ENCODE results near the gene RAP1GAP.
A peak's percentile ranks its signal among the peaks of the same experiment; 100 is the strongest.

Gene RAP1GAP

DNA sequence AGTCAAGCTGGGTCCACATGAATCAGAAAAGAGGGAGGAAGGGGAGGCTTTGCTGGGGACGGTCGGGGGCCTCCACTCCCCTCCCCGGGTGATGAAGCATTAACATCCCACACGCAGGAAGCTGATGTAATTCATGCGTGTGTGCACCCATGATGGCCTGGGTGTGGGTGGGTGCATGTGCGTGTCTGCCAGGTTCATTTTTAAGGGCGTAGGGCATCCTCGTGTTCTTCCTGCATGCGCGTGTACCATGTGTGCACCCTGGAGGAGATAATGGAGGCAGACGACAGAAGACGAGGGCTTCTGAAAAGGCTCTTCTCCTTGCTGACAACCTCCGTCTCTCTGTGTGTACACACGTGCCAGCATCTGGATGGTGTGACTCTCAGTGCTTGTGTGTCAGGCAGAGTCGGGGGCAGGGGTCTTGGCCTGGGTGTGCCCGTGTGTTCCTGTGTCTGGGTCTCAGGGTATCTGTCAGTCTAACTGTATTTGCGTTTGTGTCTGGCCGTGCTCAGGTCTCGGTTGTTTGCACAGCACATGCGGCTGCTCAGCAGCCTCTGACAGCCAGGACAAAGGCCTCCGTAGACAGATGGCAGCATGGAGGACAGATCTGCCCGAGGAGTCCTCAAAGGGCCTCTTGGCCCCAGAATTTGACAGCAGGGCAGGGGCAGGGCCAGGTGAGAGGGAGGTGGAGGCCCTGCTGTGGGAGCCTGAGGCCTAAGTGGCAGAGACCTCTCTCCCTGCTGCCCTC, 2.4 kb downstream of the RAP1GAP start:
- peaks cover 14% of the 10 kb centered on the region for H3K4me1 ChIP-seq (ENCODE audit: control insufficient read depth, insufficient read depth, low read length)
- peaks cover 99% of the 10 kb centered on the region for H3K27me3 ChIP-seq (ENCODE audit: control insufficient read depth, insufficient read depth, low read length)
- H3K9me3 ChIP-seq (replicated peaks; ENCODE audit: low read length), result no peaks in the 10 kb centered on the region
- no peaks in the 10 kb centered on the region for H3K36me3 ChIP-seq (ENCODE audit: insufficient read depth, low read length)
- no peak overlapping the region for H3K9ac ChIP-seq (ENCODE audit: low read depth, low read length)
- H3K4me3 ChIP-seq (ENCODE audit: low read length), result no peak overlapping the region
- H3K4me2 ChIP-seq (ENCODE audit: low read length), result no peak overlapping the region

GRCh38 chr1:21665711-21666575, 3.2 kb downstream of the RAP1GAP start:
- H3K4me3 ChIP-seq (ENCODE audit: low read length), result no peak overlapping the region

GRCh38 chr1:21664806-21665588, 4.2 kb downstream of the RAP1GAP start:
- no peak overlapping the region for H3K4me2 ChIP-seq (ENCODE audit: low read length)
- no peak overlapping the region for H3K9ac ChIP-seq (ENCODE audit: low read depth, low read length)
- no peaks in the 10 kb centered on the region for H3K36me3 ChIP-seq (ENCODE audit: insufficient read depth, low read length)
- H3K27me3 ChIP-seq (ENCODE audit: control insufficient read depth, insufficient read depth, low read length), result peaks cover 94% of the 10 kb centered on the region
- no peaks in the 10 kb centered on the region for H3K9me3 ChIP-seq (replicated peaks; ENCODE audit: low read length)
- H3K4me1 ChIP-seq (ENCODE audit: control insufficient read depth, insufficient read depth, low read length), result peaks cover 14% of the 10 kb centered on the region
- H3K4me3 ChIP-seq (ENCODE audit: low read length), result no peak overlapping the region

More at GRCh38 chr1:21665711-21666575, 3.2 kb downstream of the RAP1GAP start:
- Histone ChIP-seq H3K36me3 (ENCODE audit: insufficient read depth, low read length) (no peaks in the 10 kb centered on the region), H3K27me3 (ENCODE audit: control insufficient read depth, insufficient read depth, low read length) (peaks cover 98% of the 10 kb centered on the region), H3K9ac (ENCODE audit: low read depth, low read length) (no peak overlapping the region), H3K4me1 (ENCODE audit: control insufficient read depth, insufficient read depth, low read length) (peaks cover 14% of the 10 kb centered on the region), H3K9me3 (replicated peaks; ENCODE audit: low read length) (no peaks in the 10 kb centered on the region), H3K4me2 (ENCODE audit: low read length) (no peak overlapping the region)

DNA sequence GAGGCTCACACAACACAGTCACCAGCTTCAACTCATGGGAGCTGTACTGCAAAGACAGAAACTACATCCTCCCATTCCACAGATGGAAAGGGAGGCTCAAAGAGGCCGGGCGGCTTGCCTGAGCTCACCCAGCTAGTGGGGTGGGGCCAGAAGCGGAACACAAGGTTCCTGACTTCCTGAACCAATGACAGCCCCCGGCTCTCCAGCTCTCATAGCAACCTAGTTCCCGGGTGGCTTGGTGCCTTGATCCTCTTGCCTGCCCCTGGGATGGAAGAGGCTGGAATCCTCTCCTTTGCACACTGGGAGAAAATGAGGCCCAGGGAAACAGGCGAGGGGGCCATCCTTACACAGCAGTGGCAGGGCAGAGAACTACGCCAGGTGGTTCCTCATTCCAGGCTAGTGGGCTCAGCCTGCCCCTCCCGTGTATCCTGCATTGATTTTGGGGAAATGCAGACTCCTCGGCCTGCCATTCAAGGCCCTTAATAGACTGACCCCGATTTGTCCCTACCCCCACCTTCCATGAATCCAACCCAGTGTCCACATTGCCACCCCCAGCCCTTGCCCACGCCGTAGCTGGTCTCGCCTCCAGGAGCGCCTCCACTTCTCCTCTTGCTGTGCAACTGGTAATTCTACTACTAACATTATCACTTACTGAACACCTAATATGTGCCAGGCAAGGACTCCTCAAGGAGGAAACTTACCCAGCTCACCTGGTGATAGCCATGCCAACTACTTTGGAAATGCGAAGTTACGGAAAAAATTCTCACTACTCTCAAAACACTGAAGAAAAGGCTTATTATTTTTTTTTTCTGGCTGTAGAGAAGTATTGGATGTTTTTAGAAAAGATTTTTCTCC, 5.0 kb downstream of the RAP1GAP start:
- Histone ChIP-seq H3K27me3 (ENCODE audit: control insufficient read depth, insufficient read depth, low read length) (peaks cover 93% of the 10 kb centered on the region), H3K9ac (ENCODE audit: low read depth, low read length) (no peak overlapping the region), H3K4me2 (ENCODE audit: low read length) (no peak overlapping the region), H3K36me3 (ENCODE audit: insufficient read depth, low read length) (no peaks in the 10 kb centered on the region), H3K9me3 (replicated peaks; ENCODE audit: low read length) (no peaks in the 10 kb centered on the region), H3K4me3 (ENCODE audit: low read length) (no peak overlapping the region), H3K4me1 (ENCODE audit: control insufficient read depth, insufficient read depth, low read length) (peaks cover 12% of the 10 kb centered on the region)

GRCh38 chr1:21663248-21663950, 5.8 kb downstream of the RAP1GAP start:
- peaks cover 10% of the 10 kb centered on the region for H3K4me1 ChIP-seq (ENCODE audit: control insufficient read depth, insufficient read depth, low read length)
- no peak overlapping the region for H3K4me2 ChIP-seq (ENCODE audit: low read length)
- no peak overlapping the region for H3K4me3 ChIP-seq (ENCODE audit: low read length)
- H3K27me3 ChIP-seq (ENCODE audit: control insufficient read depth, insufficient read depth, low read length), result peaks cover 86% of the 10 kb centered on the region
- H3K9me3 ChIP-seq (replicated peaks; ENCODE audit: low read length), result no peaks in the 10 kb centered on the region
- no peaks in the 10 kb centered on the region for H3K36me3 ChIP-seq (ENCODE audit: insufficient read depth, low read length)
- H3K9ac ChIP-seq (ENCODE audit: low read depth, low read length), result no peak overlapping the region

- no peaks in the 10 kb centered on the region for H3K36me3 ChIP-seq (ENCODE audit: insufficient read depth, low read length)
- H3K27me3 ChIP-seq (ENCODE audit: control insufficient read depth, insufficient read depth, low read length), result peaks cover 78% of the 10 kb centered on the region
- H3K4me1 ChIP-seq (ENCODE audit: control insufficient read depth, insufficient read depth, low read length), result peaks cover 10% of the 10 kb centered on the region
- no peak overlapping the region for H3K9ac ChIP-seq (ENCODE audit: low read depth, low read length)
- no peaks in the 10 kb centered on the region for H3K9me3 ChIP-seq (replicated peaks; ENCODE audit: low read length)
- no peak overlapping the region for H3K4me3 ChIP-seq (ENCODE audit: low read length)
- no peak overlapping the region for H3K4me2 ChIP-seq (ENCODE audit: low read length)
These were observed 6.5 kb downstream of the RAP1GAP start for GRCh38 chr1:21662426-21663247.

- H3K27me3 ChIP-seq (ENCODE audit: control insufficient read depth, insufficient read depth, low read length), result peaks cover 73% of the 10 kb centered on the region
- no peak overlapping the region for H3K4me2 ChIP-seq (ENCODE audit: low read length)
- no peaks in the 10 kb centered on the region for H3K36me3 ChIP-seq (ENCODE audit: insufficient read depth, low read length)
- no peaks in the 10 kb centered on the region for H3K9me3 ChIP-seq (replicated peaks; ENCODE audit: low read length)
- no peak overlapping the region for H3K4me3 ChIP-seq (ENCODE audit: low read length)
- H3K9ac ChIP-seq (ENCODE audit: low read depth, low read length), result no peak overlapping the region
- peaks cover 10% of the 10 kb centered on the region for H3K4me1 ChIP-seq (ENCODE audit: control insufficient read depth, insufficient read depth, low read length)
These were observed 7.3 kb downstream of the RAP1GAP start for GRCh38 chr1:21661886-21662285.

GRCh38 chr1:21659924-21660326, 9.2 kb downstream of the RAP1GAP start:
- no peaks in the 10 kb centered on the region for H3K9me3 ChIP-seq (replicated peaks; ENCODE audit: low read length)
- no peak overlapping the region for H3K4me2 ChIP-seq (ENCODE audit: low read length)
- H3K36me3 ChIP-seq (ENCODE audit: insufficient read depth, low read length), result no peaks in the 10 kb centered on the region
- H3K4me1 ChIP-seq (ENCODE audit: control insufficient read depth, insufficient read depth, low read length), result peaks cover 4% of the 10 kb centered on the region
- peaks cover 64% of the 10 kb centered on the region for H3K27me3 ChIP-seq (ENCODE audit: control insufficient read depth, insufficient read depth, low read length)
- H3K9ac ChIP-seq (ENCODE audit: low read depth, low read length), result no peak overlapping the region
- H3K4me3 ChIP-seq (ENCODE audit: low read length), result no peak overlapping the region

- Histone ChIP-seq H3K36me3 (ENCODE audit: insufficient read depth, low read length) (no peaks in the 10 kb centered on the region), H3K4me1 (ENCODE audit: control insufficient read depth, insufficient read depth, low read length) (peaks cover 4% of the 10 kb centered on the region), H3K4me3 (ENCODE audit: low read length) (peak overlapping the region; percentile 51), H3K9me3 (replicated peaks; ENCODE audit: low read length) (no peaks in the 10 kb centered on the region), H3K27me3 (ENCODE audit: control insufficient read depth, insufficient read depth, low read length) (peaks cover 61% of the 10 kb centered on the region), H3K4me2 (ENCODE audit: low read length) (peak overlapping the region; percentile 74), H3K9ac (ENCODE audit: low read depth, low read length) (no peak overlapping the region)
These were observed 9.8 kb downstream of the RAP1GAP start for GRCh38 chr1:21659099-21659923.

Measured in skeletal muscle satellite cell (primary cell).